Calu3 (cell line): ENCODE results near the gene CRELD2. TPM values are rescaled to one million over a fixed set of nuclear protein-coding genes. Genes with fewer than 3 reads are reported as not detected.
A peak's percentile ranks its signal among the peaks of the same experiment; 100 is the strongest.

Experiments used
- BruUV-seq: library from RNA; stranded (reverse); fragments of 400-500 nt; replicated peaks from 2 replicates; lab custom pipeline; 2021; lab: Mats Ljungman, UMichigan
- CTCF ChIA-PET: fragments of 300-600 bp; sonication (Branson Sonifier 250); formaldehyde crosslinking; loops from one replicate; lab custom pipeline; 2022; ENCODE audit warnings: antibody characterized with exemption; lab: Charles Lee
- DNase-seq: peaks from one replicate; pipeline ENCODE4 v3.0.0; 2022
- H3K27ac Mint-ChIP-seq: one replicate; pipeline ENCODE4 v1.8.0; 2022; ENCODE audit warnings: mixed read lengths; ENCODE audit not compliant: unreplicated experiment
- H3K27me3 Mint-ChIP-seq: one replicate; pipeline ENCODE4 v1.8.0; 2022; ENCODE audit warnings: mixed read lengths; ENCODE audit not compliant: unreplicated experiment
- H3K36me3 Mint-ChIP-seq: one replicate; pipeline ENCODE4 v1.8.0; 2022; ENCODE audit warnings: mild to moderate bottlenecking, moderate library complexity, mixed read lengths; ENCODE audit not compliant: insufficient read depth, unreplicated experiment
- H3K4me1 Mint-ChIP-seq: one replicate; pipeline ENCODE4 v1.8.0; 2022; ENCODE audit warnings: mild to moderate bottlenecking, low read depth, mixed read lengths; ENCODE audit not compliant: unreplicated experiment
- H3K4me3 Mint-ChIP-seq: one replicate; pipeline ENCODE4 v1.8.0; 2022; ENCODE audit warnings: mild to moderate bottlenecking, low read depth, moderate library complexity, mixed read lengths; ENCODE audit not compliant: unreplicated experiment
- H3K9me3 Mint-ChIP-seq: one replicate; pipeline ENCODE4 v1.8.0; 2022; ENCODE audit warnings: low read depth, mixed read lengths; ENCODE audit not compliant: unreplicated experiment
- CTCF ChIP-seq: fragments of 200-600 bp; IDR thresholded peaks from one replicate; pipeline ENCODE4 v1.8.0; 2022; ENCODE audit warnings: antibody characterized with exemption; ENCODE audit not compliant: unreplicated experiment
- intact Hi-C: fragments of 100-400 bp; cut with micrococcal nuclease; formaldehyde crosslinking; loops from one replicate; pipeline ENCODE4 v1.10.0; 2022; ENCODE audit not compliant: unreplicated experiment
- total RNA-seq: library from RNA; stranded (reverse); gene quantifications from 2 replicates; pipeline ENCODE4 v1.2.3, GENCODE V29; 2022

The CRELD2 gene
- total RNA-seq, 1 experiment from 2014 or later = 64.6 TPM

- H3K9me3 Mint-ChIP-seq = no peaks in the 10 kb centered on the region
- peaks cover 18% of the 10 kb centered on the region for H3K4me1 Mint-ChIP-seq
- peak overlapping the region; percentile 72 for H3K27ac Mint-ChIP-seq
- intact Hi-C loops = loop anchor here (10.0 kb wide), 1 partner anchor 209 kb away; no protein-coding TSS in a partner anchor
- CTCF ChIA-PET = interaction anchor here (0.7 to 3.0 kb wide), 6 partner anchors 11 to 554 kb away, joined by 3 to 30 read pairs (median 6); no protein-coding TSS in a partner anchor
- H3K4me3 Mint-ChIP-seq = peak overlapping the region; percentile 43
- BruUV-seq = TSS peak; percentile 89
- no peaks in the 10 kb centered on the region for H3K27me3 Mint-ChIP-seq
- no peak for TF ChIP-seq CTCF
- H3K36me3 Mint-ChIP-seq = peaks cover 29% of the 10 kb centered on the region
- peak; percentile 91 for DNase-seq
Observed at GRCh38 chr22:49936018-49936972, 17.9 kb downstream of the CRELD2 start.

GRCh38 chr22:49936973-49937757, 18.7 kb downstream of the CRELD2 start:
- no peak for DNase-seq
- Mint-ChIP-seq H3K4me3 (peak overlapping the region; percentile 43), H3K27me3 (no peaks in the 10 kb centered on the region), H3K36me3 (peaks cover 29% of the 10 kb centered on the region), H3K4me1 (peaks cover 16% of the 10 kb centered on the region), H3K27ac (peak overlapping the region; percentile 72), H3K9me3 (no peaks in the 10 kb centered on the region)
- TF ChIP-seq CTCF = no peak
- intact Hi-C loops = loop anchor here (10.0 kb wide), 1 partner anchor 208 kb away; no protein-coding TSS in a partner anchor
- no TSS peak for BruUV-seq
- CTCF ChIA-PET = interaction anchor here (0.6 to 3.0 kb wide), 2 partner anchors 15 to 30 kb away, joined by 5 to 30 read pairs; no protein-coding TSS in a partner anchor

GRCh38 chr22:49937758-49938564, 19.5 kb downstream of the CRELD2 start:
- H3K9me3 Mint-ChIP-seq = no peaks in the 10 kb centered on the region
- intact Hi-C loops = loop anchor here (10.0 kb wide), 1 partner anchor 207 kb away; no protein-coding TSS in a partner anchor
- no peak overlapping the region for H3K4me3 Mint-ChIP-seq
- peaks cover 14% of the 10 kb centered on the region for H3K4me1 Mint-ChIP-seq
- no peak for TF ChIP-seq CTCF
- H3K27me3 Mint-ChIP-seq = no peaks in the 10 kb centered on the region
- no peak for DNase-seq
- H3K27ac Mint-ChIP-seq = no peak overlapping the region
- H3K36me3 Mint-ChIP-seq = peaks cover 29% of the 10 kb centered on the region
- no TSS peak for BruUV-seq
- CTCF ChIA-PET = interaction anchor here (0.6 to 3.0 kb wide), 2 partner anchors 14 to 29 kb away, joined by 5 to 30 read pairs; no protein-coding TSS in a partner anchor
